CD4-positive, alpha-beta T cell treated with Interleukin-1 beta for 1 hour (primary cell): Measurements from ENCODE around the gene DEGS1.

Experiments
- DNase-seq, 2 donors: peaks; one replicate each; pipeline ENCODE4 v3.0.0-alpha.2; 2020 to 2022

DEGS1 gene

DNA sequence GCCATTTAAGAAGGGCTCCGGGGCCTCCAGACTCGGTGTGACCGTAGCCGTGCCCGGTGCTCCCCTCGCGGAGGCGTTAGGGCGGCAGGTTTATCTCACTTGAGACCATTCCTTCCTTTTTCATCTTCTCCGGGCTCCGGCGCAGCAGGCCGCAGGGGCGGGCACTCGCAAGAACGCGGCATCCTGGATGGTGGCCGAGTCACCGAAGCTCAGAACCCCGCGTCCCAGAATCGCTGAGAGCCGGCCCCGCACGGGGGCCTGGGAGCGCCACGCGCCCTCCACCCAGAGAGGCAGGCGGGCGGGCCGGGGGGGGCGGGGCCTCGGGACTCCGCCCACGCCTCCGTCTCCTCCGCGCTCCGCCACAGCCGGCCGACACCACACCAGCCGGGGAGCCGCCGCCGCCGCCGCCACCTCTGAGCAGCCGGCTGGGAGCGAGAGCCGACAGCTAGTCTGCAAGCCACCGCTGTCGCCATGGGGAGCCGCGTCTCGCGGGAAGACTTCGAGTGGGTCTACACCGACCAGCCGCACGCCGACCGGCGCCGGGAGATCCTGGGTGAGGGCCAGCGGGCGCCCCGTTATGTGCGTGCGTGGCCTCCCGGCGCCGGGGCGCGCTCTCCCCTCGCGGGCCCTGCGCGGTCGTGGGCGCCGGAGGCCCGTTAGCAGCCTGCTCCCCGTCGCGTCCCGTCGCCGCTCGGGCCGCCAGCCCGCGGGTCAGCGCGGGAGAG is at the start of gene DEGS1:
Gene DEGS1, plus strand, starts transcription at position 375 of the 725 bp plus-strand sequence. Its CDS starts 97 bp downstream, at position 472.
- DNase-seq: peak; percentile 86 to 87

DNA sequence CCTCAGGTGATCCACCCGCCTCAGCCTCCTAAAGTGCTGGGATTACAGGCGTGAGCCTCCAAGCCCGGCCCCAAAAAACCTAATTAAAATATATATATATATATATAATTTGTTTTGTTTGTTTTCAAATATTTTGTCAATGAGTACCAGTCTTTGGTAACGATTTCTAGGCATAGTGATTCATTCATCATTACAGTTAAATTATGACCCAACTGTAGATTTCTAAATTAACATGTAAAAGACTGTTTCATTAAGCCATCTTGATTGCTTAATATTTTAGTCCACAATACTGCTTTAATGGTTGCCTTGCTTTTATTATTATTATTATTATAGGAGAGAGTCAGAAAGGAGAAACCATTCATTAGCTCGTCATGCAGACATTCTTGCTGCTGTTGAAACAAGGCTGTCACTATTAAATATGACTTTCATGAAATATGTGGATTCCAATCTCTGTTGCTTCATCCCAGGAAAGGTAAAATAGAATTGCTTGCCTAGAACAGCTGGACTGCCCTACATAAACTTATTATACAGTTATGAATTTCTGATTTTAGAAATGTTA is 49.2 kb upstream of the DEGS1 start:
- DNase-seq: no peak

DNA sequence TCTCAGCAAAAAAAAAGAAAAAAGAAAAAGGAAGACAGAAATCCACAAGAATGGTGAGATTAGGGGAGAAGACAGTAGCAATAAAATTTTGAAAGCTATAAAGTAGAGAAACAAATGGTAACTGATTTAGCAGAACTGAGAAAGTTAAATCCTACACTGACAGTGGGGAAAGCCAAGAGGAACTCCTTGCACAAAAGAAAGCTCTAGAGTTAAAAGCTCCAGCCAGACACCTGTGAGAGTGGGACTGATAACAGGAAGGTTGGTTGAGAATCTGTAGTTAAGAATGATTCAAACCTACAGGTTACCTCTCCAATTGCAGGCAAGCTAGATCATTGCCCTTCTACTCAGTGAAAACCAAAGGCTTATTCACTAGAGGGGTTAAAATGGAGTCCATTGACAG is 45.5 kb upstream of the DEGS1 start:
- no peak for DNase-seq

DNA sequence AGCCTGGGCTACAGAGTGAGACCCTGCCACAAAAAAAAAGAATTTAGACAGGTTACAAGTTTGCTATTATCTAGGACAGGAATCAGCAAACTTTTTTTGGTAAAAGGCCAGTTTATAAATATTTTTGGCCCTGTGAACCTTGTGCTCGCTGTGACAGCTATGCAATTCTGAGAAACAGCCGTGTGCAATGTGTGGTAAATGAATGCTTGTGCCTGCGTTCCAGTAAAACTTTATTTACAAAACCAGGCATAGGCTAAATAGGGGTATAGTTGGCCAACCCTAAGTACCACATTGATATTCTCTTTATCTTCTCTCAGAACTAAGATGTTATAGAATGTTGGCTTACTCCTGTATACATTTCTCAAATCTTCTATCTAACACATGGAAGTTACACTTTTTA is 44.8 kb upstream of the DEGS1 start:
- DNase-seq: no peak

DNA sequence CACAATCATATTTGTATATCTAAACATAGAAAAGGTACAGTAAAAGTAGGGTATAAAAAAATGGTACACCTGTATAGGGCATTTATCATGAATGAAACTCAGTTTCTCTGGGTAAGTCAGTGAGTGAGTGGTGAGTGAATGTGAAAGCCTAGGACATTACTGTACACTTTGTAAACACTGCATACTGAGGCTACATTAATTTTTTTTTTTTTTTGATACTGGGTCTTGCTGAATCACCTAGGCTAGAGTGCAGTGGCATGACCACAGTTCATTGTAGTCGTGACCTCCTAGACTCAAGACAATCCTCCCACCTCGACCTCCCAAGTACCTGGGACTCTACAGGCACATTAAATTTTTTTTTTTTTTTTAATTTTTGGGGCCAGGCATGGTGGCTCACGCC is 41.3 kb upstream of the DEGS1 start:
- no peak for DNase-seq

DNA sequence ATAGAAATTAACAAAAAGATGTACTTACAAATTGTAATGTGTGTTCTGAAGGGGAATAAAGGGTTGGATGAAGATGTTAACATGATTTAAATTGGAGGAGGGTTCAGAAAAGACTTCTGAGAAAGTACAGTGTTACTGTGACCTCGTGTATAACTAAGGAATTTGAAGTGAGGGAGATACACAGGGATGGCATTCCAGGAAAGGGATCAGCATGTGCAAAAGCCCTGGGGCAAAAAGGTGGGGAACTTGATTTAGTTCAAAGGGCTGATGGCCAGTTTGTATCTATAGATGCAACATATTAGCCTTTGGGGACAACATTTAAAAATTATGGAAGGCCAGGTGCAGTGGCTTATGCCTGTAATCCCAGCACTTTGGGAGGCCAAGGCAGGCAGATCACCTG is 33.3 kb upstream of the DEGS1 start:
- DNase-seq: no peak

DNA sequence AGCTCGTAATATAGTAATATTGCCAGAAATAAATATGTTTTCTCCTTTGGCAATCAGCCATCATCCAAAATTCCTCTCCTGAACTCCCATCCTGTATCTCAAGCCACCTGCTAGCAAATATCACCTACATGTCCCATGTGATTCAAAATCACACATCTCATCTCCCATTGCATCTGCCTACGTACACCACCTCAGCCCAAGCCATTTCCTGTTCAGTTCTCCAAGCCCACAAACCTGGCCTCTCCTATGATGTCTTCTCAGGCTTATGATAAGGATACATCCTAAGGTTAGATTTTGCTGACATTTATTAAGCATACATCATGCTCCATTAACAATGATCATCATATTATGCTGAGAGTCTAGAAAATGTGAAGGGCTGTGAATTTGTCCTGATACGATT is 31.9 kb upstream of the DEGS1 start:
- no peak for DNase-seq

DNA sequence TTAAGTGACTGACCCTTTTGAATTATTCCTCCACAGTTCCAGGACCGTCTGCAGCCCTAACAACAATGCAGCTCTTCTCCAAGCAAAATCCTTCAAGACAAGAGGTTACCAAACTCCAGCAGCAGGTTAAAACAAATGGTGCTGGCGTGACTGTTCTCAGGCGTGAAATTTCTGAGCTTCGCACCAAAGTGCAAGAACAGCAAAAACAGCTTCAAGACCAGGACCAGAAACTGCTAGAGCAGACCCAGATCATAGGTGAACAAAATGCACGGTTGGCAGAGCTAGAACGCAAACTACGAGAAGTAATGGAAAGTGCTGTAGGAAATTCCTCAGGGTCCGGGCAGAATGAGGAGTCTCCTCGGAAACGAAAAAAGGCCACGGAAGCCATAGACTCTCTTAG is 25.7 kb upstream of the DEGS1 start:
- no peak for DNase-seq

DNA sequence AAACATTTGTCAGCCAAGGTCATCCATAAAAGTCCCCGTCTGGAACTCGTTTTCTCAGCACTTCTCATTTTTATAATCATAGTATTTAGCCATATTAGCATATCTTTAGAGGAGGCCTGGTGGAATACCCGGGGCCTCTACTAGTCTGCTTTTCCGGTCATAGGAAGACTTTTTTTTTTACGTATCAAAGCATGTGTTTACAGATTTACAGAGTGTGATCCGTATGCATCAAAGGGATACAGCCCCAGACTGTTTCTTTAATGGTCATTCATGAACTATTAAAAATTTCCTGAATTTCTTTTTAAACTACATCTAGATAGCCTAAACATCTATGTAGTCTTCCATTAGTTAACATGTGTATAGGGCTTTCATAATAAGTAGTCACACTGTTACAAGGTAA is 23.5 kb upstream of the DEGS1 start:
- no peak for DNase-seq

DNA sequence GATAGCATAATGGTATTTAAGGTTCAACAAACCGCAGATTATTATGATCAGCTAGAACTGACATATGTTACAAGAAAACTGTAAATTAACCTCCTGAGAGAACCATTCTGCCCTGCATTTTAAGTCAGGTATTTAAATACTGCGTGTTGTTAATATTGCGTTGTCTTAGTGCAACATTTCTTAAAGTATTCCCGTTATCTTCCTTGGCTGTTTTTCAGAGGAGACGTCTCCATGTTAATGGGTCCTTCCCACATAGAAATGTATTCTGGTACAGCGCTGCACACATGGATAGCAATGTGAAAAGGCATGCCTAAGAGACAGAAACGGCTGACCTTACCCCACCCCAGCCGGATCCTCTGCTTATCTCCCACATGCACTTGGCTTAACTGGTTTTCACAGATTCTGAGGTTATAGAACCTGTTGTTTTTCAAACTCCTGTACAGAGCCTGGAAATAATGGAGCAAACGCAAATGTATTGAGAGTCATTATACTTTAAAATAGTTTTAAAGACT is 22.8 kb upstream of the DEGS1 start:
- no peak for DNase-seq

DNA sequence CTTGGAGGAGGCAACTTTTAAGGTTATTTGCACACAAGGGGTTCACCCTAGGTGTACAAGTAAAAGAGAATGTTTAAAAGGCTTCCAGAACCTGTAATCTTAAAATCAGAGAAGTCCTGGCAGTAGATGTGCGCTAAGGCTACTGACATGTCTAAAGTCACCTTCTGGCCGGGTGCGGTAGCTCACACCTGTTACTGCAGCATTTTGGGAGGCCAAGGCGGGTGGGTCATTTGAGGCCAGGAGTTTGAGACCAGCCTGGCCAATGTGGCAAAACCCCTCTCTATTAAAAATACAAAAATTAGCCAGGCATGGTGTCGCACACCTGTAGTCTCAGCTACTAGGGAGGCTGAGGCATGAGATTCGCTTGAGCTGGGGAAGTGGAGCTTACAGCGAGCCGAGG is 20.3 kb upstream of the DEGS1 start:
- no peak for DNase-seq

DNA sequence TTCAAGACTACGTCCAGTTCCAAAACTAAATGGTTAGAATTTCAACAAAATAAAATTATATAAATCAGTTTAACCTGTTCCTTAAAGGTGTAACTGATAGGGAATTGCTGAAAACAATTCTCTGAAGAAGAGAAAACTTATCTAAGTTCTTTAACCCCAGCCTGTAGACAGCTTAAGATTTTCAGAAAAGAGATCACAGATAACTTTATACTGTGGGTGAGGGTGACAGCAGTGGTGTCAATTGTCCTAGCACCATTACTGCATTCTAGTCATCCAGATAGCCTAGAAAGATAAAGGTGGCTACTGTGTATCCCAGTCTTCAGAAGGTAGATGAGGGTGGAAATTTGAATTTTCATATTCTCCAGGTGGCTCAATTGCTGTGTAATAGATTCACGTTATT is 19.7 kb upstream of the DEGS1 start:
- DNase-seq: no peak

DNA sequence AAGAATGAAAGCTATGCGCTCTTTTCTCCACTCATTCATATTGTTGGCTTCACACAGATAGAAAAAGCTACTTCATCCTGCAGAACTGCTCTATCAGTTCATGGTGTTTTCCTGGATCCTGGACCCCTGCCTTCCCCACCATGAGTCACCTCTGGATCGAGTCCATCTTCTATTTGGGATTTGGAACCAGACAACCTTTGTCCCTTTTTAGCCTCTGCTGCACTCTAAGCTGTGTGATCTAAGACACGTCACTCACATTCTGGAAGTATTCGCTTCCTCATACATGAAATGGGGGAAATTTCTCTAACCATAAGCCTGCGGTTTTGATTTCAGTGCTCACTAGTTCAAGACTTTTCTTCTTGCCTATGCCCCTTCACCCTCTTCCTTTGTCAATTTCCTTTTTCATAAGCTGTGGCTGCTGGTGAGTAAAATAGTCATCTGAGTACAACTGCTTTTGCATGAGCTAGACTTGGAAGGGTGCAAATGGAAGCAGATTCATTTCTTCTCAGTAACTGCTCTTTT is 14.1 kb upstream of the DEGS1 start:
- DNase-seq: peak; percentile 39 to 57

DNA sequence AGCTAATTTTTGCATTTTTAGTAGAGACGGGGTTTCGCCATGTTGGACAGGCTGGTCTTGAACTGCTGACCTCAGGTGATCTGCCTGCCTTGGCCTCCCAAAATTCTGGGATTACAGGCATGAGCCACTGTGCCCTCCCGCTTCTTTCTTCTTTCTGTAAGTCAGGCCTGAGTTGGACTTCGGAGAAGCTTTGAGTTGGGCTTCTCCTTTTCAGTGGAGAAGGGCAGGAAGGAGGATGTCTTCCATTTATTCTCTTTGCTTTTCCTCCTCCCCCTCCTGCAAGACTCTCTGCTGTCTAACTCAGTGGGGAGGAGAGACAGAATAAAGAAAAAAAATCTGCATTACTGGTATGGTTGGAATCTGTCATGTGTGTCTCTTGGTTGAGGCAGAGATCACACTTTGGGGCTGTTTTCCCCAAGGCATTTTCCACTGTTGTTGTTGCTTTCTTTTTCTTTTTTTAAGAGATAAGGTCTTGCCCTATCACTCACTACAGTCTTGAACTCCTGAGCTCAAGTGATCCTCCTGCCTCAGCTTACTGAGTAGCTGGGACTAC is 13.2 kb upstream of the DEGS1 start:
- DNase-seq: no peak

DNA sequence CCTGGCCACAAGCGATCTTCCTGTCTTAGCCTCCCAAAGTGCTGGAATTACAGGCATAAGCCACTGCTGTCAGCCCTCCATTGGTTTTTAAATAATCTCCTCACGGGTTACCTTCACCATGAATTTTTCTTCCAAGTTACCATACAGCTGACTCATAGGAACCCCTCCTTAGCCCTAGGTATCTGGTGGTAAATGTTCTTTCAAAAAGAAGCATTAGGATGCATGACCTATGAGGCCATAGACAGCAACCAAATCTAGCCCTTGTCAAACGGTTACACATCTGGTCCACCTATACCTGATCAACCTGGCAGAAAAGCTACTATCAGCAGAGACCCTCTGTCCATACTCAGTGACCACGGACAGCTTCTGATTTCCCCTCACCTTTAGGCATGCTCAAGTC is 12.7 kb upstream of the DEGS1 start:
- no peak for DNase-seq

DNA sequence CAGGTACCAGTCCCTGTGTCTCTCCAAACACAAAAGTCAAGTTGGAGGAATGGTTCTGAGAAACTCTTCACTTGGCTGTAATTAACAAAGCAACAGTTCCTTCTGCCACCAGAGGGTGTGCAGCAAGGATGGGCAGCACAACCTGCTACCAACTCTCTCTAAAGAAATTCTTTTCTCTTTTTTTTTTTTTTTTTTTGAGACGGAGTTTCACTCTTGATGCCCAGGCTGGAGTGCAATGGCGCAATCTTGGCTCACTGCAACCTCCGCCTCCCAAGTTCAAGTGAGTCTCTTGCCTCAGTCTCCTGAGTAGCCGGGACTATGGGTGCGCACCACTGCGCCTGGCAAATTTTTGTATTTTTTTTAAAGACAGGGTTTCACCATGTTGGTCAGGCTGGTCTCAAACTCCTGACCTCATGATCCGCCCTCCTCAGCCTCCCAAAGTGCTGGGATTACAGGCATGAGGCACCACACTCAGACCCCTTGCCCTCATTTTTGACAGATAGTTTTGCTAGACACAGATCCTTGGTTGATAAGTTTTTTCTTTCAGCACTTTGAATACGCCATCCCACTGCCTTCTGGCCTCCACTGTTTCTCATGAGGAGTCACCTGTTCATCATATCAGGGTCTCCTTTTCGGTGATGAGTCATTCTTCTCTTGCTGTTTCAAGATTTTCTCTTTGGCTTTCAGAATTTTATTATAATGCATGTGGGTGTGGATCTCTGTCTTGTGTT is 12.1 kb upstream of the DEGS1 start:
- peak; percentile 54 to 61 for DNase-seq

DNA sequence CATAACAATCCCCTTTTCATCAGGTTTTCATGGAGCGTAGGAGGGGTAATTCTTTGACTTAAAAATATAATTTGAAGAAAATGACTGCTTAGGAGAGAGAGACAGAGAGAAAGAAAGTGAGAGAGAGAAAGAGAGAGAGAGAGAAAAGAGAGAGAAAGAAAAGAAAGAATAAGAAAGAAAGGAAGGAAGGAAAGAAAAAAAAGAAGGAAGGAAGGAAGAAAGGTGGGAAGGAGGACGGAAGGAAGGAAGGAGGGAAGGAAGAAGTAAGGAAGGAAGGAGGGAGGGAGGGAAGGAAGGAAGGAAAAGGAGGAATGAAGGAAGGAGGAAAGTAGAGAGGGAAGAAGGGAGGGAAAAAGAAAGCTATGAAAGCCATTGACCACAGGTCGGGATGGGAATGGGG is 10.8 kb upstream of the DEGS1 start:
- DNase-seq: no peak

DNA sequence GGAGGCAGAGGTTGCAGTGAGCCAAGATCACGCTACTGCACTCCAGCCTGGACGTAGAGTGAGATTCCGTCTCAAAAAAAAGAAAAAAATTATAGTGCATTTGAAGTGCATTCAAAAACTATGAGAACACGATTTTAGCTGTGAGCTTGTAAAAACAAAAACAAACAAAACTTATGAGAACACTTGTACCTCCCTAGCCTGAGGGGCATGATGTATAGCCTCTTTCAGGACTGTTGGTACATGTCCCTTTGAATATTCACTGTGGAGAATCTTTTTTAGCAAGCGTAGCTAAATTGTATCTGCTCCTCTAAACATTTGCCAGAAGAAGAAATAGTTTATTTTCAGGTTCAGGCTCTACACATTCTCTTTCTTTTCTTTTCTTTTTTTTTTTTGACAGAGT is 9.5 kb upstream of the DEGS1 start:
- DNase-seq: no peak

DNA sequence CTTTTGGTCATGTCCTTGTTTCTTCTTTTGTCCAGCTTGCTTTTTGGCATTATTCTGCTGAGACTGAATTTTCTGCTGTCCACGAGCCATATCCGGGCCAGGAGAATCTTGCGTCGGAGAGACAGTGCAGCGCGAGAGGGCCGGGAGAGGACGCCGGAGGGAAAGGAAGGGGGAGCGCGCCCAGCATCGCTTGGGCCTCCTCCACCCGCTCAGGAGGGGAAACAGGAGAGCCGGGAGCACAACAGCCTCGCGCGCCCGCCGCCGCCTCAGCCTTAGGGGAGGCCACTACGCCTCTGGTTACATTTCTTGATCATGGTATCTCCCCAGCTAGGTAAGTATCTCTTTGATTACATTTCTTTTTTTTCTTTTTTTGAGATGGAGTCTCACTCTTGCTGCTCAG is 7.4 kb upstream of the DEGS1 start:
- peak in 1 of 2 donors; percentile 60 for DNase-seq

DNA sequence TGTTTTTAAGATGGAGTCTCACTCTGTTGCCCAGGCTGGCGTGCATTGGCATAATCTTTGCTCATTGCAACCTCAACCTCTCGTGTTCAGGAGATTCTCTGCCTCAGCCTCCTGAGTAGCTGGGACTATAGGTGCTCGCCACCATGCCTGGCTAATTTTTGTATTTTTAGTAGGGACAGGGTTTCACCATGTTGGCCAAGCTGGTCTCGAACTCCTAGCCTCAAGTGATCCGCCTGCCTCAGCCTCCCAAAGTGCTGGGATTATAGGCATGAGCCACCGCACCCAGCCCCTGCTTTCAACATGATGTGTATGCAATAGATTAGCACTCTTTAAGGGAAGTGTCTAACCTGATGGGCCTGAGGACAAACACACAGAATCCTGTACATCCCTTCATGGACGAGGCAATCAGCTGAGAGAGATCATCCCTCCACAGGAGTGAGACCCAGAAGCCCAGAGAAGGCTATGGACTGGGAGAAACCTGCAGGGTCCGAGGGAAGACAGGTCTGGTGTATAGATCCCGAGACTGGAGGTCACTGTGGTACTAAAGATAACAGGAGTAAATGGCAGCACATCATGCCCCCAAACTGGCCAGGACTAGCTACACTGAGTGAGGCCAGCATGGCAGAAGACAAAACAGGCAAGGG is 5.6 kb upstream of the DEGS1 start:
- no peak for DNase-seq

DNA sequence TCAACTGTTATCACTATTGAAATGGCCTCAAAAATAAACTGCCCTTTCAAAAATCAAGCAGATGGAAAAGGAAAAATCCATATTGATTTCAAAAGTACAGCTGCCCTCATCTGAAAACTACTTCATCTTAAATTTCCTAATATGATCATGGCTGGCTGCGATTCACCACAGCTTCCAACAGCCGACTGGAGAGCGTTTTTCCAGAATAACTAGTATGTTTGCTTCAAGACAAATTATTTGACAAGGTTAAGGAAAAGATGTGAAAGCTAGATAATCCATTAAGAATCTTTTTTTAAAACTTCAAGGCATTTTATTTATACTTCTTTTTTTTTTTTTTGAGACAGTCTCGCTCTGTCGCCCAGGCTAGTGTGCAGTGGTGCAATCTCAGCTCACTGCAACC is 4.1 kb upstream of the DEGS1 start:
- no peak for DNase-seq

DNA sequence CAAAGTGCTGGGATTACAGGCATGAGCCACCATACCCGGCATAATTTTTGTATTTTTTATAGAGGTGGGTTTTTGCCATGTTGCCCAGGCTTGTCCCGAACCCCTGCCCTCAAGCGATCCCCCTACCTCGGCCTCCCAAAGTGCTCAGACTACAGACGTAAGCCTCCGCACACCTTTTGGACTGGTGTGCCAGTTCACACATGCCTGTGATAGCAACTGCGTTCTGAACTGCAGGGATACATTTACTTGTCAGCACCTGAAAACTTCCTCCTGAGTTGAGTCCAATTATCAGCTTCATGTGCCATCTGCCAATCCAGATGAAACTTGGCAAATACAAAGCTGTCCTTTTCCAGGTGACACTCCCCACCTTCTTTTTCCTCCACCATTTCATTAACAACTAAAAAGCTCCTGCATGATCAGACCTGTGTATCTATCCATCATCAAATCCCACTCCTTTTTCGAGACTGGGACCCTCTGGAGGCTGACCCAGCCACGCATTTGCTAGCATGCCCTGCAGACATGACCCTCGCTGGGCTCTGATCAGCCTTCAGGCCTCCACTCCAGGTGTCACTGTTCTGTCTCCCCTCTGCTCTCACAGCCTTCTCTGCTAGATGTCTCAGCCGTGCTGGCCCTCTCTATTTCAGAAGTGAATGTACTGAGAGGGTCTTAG is 2.1 kb upstream of the DEGS1 start:
- no peak for DNase-seq

DNA sequence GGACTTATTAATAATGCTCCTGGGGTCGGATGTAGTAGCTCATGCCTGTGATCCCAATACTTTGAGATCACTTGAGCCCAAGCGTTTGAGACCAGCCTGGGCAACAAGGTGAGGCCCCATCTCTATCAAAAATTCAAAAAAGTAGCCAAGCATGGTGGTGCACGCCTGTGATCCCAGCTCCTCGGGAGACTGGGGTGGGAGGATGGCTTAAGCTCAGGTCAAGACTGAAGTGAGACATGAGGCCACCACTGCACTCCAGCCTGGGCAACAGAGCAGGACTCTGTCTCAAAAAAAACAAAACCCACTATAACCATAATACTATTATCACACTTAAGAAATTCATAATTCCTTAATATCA is 1.6 kb upstream of the DEGS1 start:
- no peak for DNase-seq
